NCI-H526 treated with DMSO at 0.1 percent for 48 hours (cell line): ENCODE data around the gene NOS1.
A peak's percentile ranks its signal among the peaks of the same experiment; 100 is the strongest.
"Not testable (repeated sequence)": the region's sequence is repeated elsewhere in the genome, so short reads cannot be mapped to it uniquely, and the experiment has no call there.

Experiments
- DNase-seq: peaks from one replicate; lab custom pipeline; 2025; lab: John Stamatoyannopoulos, UW

NOS1 gene

DNA sequence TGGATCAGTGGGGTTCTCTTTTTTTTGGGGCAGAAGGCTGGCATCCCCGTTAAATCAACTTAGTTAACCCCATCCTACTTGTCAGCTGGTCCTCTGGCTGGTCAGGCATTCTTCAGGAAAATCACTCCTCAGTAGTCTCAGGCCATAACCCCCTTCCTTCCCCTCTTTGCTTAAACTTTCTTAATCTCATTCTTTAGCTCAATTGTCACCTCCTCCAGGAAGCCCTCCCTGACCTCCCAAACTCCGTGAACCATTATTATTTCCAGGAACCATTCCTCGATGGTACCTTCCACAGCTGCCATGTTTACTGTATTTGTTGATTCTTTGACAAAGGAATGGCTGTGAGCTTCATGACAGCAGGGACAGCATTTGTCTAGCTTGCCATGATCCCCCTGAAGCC, 98.7 kb downstream of the NOS1 start:
- no peak for DNase-seq

DNA sequence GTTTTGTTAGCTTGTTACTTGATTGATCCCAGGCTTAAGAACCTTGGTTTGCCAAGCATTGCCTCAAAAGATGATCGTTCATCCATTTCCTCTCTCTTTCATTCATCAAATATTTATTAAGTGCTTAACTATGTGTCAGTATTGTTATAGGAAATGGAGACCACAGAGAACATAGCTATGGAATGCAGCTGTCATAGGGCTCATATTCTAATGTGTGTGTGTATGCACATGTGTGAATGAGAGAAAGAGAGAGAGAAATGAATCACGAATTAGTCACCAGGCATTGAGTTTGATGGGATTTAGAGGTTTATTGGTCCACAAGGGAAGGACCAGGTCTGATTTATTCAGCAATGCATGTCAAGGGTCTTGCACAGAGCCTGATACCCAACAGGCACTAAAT, 100.2 kb downstream of the NOS1 start:
- DNase-seq: no peak

DNA sequence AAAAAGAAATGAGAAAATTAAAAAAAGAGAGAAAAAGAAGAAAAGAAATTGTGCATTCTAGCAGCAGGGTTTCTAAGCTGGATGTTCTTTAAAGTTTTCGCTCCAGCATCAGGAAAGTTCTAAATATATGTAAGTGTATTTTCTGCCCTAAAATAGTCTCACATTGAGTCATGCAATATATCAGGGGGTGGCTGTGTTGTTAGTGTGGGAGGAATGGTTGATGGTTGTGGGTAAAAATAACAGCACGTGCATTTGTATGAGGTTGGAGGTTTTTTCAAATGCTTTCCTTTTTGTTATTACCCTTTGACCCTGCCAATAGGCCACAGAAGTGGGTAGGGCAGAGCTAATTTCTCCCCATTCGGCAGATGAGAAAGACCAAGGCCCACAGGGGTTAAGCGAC, 106.0 kb downstream of the NOS1 start:
- no peak for DNase-seq

DNA sequence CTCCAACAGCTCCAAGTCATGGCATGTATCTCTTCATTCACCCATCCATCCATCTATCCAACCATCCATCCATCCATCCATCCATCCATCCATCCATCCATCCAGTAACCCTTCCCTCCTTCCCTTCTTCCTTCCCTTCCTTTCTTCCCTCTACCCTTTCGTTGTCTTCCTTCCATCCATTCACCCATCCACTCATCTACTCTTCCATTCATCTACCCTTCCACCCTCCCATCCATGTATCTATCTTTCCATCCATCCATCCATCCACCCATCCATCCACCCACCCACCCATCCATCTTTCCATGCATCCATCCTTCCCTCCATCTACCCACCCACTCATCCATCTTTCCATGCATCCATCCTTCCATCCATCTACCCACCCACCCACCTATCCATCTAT, 117.9 kb downstream of the NOS1 start:
- no peak for DNase-seq

DNA sequence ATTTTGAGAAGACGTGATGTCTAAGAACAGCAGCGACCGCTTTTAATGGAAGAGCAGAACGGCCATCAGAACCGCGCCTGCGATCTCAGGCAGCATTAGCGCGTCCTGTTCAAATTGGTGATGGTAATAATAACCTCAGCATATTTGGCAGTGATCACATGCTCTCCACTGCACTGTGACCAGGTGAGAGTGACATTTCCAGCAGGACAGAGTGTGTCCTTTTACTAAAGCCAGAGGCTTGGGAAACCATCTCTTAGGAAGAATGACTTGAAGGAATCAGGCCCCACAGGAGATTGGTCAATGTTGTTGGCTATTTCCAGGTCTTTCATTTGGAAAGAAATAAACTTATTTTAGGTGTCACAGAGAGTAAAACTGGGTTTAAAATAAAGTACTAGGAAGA, 119.7 kb downstream of the NOS1 start:
- no peak for DNase-seq

DNA sequence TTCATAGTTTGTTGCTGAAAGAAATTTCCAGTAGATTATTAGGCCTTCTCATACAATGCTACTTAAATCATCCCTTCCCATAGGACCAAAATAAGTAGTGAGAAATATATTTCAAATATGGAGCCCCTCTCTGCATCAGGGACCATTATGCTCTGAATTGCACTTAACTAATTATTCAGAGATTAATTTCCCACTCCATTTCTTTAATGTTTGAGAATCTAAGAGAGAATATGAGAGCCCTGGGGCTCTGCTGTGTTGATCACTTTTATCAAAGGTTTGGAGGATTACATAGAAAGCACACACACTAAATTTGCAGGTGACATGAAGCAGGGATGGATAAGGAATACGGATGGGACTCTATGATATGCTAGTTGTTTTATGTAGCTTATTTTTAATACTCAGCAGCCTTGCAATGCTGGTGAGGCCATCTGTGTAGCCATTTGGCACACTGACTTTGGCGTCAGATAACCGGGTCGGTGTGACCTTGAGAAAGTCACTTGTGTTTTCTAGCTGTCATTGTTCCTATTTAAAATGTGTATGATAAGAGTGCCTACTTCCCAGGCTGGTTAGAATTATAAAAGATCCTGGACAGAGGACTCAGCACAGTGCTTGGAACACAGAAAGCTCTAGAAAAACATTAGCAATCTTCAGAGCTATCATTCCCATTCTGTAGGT, 121.2 kb downstream of the NOS1 start:
- no peak for DNase-seq

DNA sequence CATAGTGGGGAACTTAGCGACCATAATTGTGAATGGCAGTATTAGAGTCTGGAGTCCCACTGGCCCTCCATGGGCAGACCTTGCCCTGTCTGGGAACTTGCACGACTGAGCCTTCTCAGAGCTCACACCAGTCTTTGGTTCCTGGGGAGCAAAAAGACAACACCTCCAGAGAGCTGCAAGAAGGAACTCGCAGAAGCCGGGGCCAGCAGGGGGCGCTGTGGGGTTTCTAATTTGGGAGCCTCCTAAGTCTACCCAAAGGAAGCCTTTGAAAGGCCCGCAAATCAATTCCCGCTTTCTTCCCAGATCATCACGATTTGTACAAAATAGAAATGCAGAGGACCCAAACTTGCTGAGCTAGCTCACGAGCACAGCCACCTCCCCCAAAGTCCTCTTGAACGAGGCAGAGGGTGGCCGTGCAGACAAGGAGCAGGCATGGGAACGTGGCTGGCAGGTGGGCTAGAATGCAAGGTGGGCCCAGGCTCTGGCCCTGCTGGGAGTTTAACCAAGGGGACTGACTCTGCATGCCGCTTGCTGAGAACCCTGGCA, 124.9 kb downstream of the NOS1 start:
- DNase-seq: peak; percentile 31

DNA sequence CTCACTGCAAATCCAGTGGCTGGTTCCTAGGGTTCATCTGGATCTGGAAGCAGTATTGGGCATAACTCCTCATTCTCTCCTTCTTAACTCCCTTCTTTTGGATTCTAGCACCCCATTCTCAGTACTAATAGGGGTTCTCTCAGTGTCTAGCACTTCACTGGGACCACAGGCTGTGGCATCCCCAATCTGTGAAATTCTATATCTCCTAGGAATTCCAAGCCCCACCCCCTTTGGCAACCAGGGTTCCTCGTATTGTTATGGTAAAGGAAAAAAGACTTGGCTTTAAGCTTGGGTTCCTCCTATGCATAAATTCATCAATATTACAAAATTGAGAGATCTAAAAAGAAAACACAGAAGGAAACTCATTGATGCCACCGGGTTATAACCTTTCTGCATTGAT, 126.2 kb downstream of the NOS1 start:
- DNase-seq: no peak

DNA sequence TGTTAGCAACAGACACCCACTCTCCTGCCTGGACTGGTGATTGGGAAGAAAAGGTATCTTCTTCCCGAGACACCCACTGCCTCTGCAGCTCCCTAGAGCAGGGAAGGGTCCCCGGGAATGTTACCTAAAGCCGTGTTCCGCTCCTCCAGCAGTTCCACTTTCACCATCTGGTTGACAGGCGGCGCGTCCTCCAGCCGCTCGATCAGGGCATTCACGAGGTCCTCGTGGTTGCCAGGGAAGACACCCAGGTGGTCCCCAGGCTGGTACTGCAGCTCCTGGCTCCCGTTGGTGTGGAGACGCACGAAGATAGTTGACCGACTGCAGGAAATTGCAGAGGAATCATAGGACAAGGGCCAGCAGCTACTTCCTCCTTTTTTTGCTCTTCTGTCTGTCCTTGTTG, 127.0 kb downstream of the NOS1 start:
- DNase-seq: no peak

DNA sequence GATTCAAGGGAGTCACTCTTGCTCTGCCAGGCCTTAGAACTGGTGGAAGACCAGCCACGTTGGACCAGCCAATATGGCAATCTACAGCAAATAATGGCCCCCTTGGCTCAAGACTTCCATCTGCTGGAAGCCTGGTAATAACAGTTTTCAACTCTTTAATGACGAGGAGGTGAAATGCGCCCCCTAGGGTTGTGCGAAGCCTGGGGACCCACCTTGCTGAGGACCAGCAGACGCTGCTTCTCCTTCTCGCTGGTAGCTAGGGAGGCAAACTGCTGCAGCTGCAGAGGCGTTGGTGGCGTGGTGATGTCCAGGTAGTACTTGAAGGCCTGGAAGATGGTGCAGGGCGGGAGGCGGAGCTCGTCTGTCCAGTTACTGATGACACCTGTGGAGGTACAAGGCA, 129.7 kb downstream of the NOS1 start:
- no peak for DNase-seq

DNA sequence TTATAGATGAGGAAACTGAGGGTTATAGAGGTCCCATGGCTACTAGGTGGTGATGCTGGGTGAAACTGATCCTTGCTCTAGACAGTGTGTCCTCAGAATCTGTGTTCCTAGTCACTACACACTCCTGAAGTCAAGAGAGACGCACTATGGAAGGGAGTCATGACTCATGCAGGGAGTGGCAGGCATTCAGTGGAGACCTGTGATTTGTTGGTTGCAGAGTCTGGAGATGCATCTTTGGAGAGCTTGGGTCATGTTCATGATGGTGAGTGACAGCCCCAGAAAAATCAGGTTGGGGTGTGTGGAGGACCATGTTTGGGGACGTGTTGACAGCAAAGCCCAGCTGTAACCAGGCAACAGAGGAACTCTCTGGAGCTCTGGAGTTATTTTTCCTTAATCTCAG, 133.2 kb downstream of the NOS1 start:
- DNase-seq: no peak

DNA sequence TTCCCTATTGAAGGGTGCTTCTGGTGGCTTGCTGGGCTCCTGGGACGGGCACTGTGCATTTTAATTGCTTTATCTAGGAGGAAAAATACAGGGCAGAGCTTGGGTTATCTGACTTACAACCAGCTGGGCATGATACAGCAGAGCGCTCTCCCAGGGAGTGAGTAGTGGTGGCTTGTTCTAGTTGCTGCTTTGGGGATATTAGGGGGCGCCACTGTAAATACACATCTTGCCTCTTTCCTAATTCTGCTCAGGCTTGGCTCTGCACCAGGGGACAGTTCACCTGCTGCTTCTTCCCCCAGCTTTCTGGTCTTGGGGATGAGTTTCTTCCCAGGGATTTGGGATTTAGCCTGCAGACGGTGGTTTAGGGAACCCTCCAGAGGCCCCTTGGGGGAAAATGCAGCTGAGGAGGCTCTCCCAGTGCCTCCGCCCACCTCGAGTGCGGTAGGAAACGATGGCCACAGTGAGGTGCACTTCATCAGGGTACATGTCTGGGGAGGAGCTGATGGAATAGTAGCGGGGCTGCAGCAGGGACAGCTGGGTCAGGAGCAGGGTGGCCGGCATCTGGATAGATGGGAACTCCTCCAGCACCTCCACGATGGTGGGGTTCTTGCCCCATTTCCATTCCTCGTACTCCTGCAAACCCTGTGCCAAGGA, 134.3 kb downstream of the NOS1 start:
- DNase-seq: no peak

DNA sequence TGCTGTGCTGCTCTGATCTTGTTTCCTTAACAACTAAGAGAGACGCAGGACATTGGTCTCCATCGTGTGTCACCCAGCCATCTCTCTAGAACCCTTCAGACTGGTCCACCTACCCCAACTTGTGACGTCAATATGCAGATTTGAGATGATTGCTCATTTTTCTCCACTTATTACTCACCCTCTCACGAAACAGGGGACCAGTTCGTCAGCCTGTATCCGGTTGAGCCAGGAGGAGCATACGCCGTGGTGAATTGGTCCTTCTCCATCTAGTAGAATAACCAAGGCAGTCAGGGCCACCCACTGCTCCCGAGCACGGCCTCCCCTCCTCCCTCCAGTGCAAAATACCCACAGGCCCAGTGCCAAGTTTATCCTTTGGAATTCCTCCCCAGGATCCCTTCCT, 134.9 kb downstream of the NOS1 start:
- DNase-seq: no peak

DNA sequence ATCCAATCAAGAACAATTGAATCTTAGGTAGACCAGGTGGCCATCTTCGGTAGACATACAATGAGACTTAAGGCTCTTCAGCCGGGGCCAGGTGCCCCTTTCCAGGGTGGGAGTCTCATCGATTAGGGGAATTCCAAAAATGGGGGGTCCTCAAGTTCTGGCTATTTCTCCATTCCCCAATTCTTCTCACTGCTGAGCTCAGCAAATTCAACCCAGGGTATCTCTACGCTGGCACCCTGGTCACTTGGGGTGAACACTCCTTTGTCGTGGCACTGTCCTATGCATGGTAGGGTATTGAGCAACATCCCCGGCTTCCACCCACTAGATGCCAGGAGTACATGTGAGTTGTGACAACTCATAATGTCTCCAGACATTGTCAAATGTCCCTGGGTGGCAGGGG, 136.2 kb downstream of the NOS1 start:
- DNase-seq: no peak

DNA sequence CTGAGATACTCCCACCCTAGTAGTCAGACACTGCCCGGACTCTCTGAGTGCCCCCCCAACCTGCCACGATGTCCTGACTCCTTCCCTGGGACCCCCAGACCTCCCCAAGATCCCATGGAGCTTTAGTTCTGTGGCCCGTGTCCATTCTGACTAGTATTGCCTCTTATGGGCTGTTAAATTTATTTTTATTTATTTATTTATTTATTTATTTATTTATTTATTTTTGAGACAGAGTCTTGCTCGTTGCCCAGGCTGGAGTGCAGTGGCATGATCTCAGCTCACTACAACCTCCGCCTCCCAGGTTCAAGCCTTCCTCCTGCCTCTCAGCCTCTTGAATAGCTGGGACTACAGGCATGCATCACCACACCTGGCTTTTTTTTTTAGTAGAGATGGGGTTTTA, 140.5 kb downstream of the NOS1 start:
- not testable (repeated sequence) for DNase-seq

DNA sequence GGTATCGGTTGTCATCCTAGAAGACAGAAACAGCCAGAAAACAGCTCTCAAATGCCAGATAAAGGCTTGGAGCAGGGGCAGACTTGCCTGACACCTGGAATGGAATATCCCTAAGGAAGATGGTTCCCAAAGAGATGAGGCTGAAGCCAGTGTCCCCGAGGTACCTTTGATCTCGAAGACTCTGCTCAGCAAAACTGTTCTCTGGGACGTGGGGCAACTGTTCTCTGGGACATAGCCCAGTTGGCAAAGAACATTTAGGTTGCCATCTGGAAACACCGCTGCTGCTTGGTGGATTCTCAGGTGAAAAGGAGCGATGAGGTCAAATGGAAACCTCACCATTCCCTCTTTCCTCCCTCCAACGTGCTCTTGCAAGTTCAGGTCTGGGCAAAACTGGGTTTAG, 143.3 kb downstream of the NOS1 start:
- no peak for DNase-seq

DNA sequence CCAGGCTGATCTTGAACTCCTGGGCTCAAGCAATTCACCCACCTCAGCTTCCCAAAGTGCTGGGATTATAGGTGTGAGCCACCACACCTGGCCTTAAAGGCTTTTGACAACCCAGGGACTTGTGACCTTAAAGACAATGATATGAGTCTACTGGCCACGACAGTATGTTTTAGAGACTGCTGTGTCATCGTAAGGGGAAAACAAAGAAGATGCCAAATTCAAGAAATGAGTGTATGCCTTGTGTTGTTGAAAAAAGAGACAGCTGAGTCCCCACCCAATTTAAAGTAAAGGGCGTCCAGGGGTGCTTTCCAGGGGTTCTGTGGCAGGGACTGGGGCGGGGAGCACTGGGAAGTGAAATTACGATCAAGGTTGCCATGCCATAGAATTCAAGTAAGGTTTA, 144.7 kb downstream of the NOS1 start:
- DNase-seq: no peak

DNA sequence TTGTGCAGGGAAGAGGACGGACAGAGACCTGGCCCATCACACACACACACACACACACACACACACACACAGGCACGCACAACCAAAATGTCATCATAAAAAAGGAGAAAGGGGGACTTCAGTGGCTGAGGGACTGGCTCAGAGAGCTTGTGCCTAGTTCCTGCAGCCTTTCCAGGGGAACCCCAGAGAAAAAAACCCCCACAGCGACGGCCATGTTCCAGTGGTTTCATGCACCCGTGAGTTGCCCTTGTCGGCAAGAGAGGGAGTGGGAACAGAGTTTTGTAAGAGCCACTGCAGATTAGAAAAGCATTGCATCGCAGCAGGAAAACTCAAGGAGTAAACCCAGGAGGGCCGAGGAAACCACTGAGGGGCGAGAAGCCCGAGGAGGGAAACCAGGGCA, 146.6 kb downstream of the NOS1 start:
- no peak for DNase-seq

DNA sequence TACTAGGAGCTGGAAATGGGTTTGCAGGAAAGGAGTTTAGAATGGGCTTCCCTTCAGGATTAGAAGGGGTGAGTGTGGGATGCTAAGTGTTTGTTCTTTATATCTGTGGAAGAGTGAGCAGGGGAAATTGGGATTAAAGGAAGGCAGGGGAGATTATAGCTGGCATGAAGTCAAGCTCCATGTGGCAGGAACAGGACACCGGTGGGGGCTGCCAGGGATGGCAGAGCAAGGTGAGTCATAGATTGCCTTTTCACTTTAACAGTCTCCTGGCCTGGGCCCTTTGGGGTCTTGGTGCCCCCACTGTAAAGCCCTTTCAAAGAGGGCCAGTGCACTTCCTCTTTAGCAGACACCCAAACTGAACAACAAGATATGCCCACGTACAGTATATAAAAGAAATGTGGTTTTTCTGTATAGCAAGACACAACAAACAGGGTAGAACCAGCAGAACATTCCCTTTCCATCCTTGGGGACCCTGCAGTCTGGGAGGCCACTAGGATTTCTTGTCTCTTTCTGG, 148.1 kb downstream of the NOS1 start:
- DNase-seq: no peak

DNA sequence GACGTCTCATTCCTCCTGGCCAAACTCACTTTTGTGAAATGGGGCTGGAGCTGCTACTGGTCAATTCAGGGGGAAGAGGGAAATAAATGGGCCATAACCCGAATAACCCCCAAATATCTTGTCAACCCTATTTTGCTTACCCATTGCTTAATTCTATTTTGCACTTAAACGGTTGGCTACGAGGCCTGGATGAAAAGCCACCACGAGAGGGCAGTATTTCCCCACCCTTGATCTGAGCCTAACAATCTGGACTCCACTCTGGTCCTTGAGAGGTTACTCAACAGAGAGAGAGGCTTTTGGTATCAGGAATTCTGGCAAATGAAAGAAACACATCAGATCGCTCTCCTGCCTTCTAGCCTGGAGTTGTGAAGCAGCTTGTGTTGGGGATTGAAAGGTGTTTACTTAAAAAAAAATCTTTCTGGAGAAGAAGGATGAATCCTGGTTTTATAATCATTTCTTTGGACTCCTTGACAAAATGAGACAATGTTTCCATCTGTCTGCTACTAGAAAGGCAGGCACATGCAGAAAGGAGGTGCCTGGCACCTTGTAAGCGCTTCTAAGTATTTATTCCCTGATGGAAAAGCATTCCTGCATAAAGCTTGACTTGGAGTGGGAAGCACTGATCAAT, 148.7 kb downstream of the NOS1 start:
- DNase-seq: peak; percentile 59

DNA sequence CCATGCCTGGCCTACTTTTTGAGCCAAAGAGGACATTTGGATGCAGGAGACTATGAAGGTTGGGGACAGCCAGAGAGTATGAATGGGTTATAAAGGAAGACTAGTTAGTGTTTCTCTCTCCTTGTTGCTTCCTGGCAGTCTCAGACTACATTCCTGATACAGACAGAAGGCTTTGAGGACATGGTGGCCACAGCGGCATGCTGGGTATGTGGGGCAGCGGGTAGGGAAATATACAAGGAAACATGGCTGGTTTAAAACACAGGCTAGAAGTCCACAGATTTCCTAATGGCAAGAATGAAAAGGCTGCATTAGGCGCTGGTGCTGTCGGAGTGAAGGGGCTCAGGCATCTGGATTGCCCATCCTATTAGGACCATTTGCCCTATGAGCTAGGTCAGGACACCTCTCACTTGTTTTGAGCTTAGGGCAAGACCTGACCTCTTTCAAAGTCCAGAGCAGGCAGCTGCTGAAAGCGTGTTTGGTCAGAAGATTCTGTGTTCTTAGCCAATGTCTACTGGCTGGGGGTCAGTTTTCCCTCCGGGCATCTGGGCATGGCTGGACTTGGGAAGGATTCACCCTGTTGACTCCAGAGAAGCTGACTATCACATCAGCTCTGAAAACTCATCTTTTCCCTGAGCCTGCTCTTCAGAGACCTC, 151.0 kb downstream of the NOS1 start:
- no peak for DNase-seq

DNA sequence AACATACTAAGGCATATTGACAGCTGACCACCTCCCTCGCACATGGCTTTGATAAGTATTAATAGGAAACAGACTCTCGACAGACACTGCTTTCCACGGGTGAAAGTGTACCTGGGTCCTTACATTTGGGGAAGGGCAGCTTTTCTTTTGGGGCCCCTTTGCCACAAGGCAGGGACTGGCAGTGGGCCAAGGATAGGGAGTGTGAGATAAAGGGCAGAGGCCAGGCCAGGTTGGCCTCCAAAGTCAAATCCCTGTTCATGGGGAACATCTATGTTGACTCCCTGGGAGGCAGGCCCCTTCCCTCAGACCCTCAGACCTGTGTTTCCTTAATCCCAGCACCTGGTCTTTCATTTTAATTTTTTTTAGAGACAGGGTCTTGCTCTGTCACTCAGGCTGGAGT, 151.8 kb downstream of the NOS1 start:
- no peak for DNase-seq
